ENCODE measurements around the gene DCN. TPM values are rescaled to one million over a fixed set of nuclear protein-coding genes. Genes with fewer than 3 reads are reported as not detected.

The DCN gene
- total and polyA plus RNA-seq, 2 experiments from 2014 or later, result 441 to 483 TPM

GRCh38 chr12:91099836-91100235 lies 82.8 kb downstream of the DCN start:
- Histone ChIP-seq H3K9me2 (ENCODE audit: insufficient read depth) (no peaks in the 10 kb centered on the region), H2AFZ (no peak overlapping the region), H3K79me2 (ENCODE audit: insufficient read depth) (no peaks in the 10 kb centered on the region), H3F3A (ENCODE audit: insufficient read depth) (peaks cover 32% of the 10 kb centered on the region; the same call in 1 of the 2 replicates), H3K27ac (peak overlapping the region; percentile 72; the same call in 1 of the 2 replicates), H3K36me3 (ENCODE audit: low read depth) (peaks cover 27% of the 10 kb centered on the region), H3K4me1 (ENCODE audit: insufficient read depth) (peaks cover 41% of the 10 kb centered on the region), H3K9me3 (ENCODE audit: low read depth) (no peaks in the 10 kb centered on the region), H4K20me1 (ENCODE audit: insufficient read depth) (no peaks in the 10 kb centered on the region), H3K4me2 (ENCODE audit: unreplicated experiment) (peak overlapping the region; percentile 45), H3K27me3 (replicated peaks; ENCODE audit: insufficient read depth) (no peaks in the 10 kb centered on the region), H3K4me3 (no peak overlapping the region), H3K9ac (no peak overlapping the region)
- in situ Hi-C loops (cut with MboI), result loop anchor here (10.0 kb wide), 2 partner anchors 115 to 225 kb away; no protein-coding TSS in a partner anchor
- TF ChIP-seq EZH2phosphoT487 (IDR thresholded peaks at IDR 0.05; ENCODE audit: insufficient read depth, low read depth) (no peak), EZH2 (IDR thresholded peaks at IDR 0.05; ENCODE audit: insufficient read depth, poor library complexity, severe bottlenecking) (no peak)
- DNase-seq, result peak; percentile 3
- 74 to 75% methylated on average over 2 of the region's 2 CpGs for WGBS, 2 experiments (ENCODE audit: low coverage in 1 of 2, low lambda C conversion rate in 2 of 2, missing lambda C conversion rate in 2 of 2)

DNA sequence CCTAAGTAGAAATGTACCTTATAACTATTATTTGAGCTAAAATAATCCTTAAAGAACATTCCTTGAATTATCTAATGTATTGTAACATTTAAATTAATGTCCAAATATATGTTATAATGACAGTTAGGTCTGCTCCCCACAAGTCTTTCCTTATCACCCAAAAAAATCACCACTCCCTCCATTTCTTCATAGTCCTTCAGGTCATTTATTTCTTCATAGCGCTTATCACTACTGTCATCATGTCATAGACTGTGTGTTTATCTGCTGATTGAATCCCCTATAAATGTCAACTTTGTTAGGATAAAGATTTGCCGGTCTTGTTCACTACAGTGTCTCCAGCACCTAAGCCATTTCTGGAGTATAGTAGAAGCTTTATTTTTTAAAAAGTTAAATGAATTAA lies 83.3 kb downstream of the DCN start:
- no peaks in the 10 kb centered on the region for H3K9me2 ChIP-seq (ENCODE audit: insufficient read depth)
- H2AFZ ChIP-seq, result no peak overlapping the region
- peak overlapping the region; percentile 36; the same call in 1 of the 2 replicates for H3K9ac ChIP-seq
- peaks cover 36% of the 10 kb centered on the region for H3K4me1 ChIP-seq (ENCODE audit: insufficient read depth)
- H3K79me2 ChIP-seq (ENCODE audit: insufficient read depth), result no peaks in the 10 kb centered on the region
- DNase-seq, result no peak
- no peaks in the 10 kb centered on the region for H3K27me3 ChIP-seq (replicated peaks; ENCODE audit: insufficient read depth)
- WGBS, 2 experiments (ENCODE audit: low coverage in 1 of 2, low lambda C conversion rate in 2 of 2, missing lambda C conversion rate in 2 of 2), result 46 to 48% methylated on average over 2 of the region's 2 CpGs
- peak overlapping the region; percentile 45 for H3K4me2 ChIP-seq (ENCODE audit: unreplicated experiment)
- TF ChIP-seq EZH2phosphoT487 (IDR thresholded peaks at IDR 0.05; ENCODE audit: insufficient read depth, low read depth), result no peak
- in situ Hi-C loops (cut with MboI), result no loop called here
- peak overlapping the region; percentile 72 for H3K27ac ChIP-seq
- peaks cover 32% of the 10 kb centered on the region; the same call in 1 of the 2 replicates for H3F3A ChIP-seq (ENCODE audit: insufficient read depth)
- no peaks in the 10 kb centered on the region for H4K20me1 ChIP-seq (ENCODE audit: insufficient read depth)
- no peaks in the 10 kb centered on the region for H3K9me3 ChIP-seq (ENCODE audit: low read depth)
- peaks cover 22% of the 10 kb centered on the region for H3K36me3 ChIP-seq (ENCODE audit: low read depth)
- H3K4me3 ChIP-seq, result no peak overlapping the region

DNA sequence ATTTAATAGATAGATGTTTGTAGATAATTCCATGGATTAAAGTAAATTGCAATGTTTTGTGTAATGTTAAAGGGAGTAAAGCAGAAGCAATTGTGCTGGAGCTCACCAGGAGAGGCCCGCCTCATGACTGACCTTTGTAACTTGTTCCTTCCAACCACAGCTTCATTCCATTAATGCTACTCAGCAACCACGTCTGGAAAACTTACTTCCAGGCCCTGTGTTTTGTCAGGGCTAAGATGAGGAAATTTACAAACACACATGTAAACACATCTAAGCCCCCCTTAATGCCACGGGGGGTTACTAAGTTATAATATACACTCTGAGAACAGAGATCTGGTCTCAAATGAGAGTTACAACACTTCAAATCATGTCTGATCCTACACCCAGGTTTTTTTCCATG lies 83.7 kb downstream of the DCN start:
- 0 to 4% methylated on average over 3 of the region's 3 CpGs for WGBS, 2 experiments (ENCODE audit: low coverage in 1 of 2, low lambda C conversion rate in 2 of 2, missing lambda C conversion rate in 2 of 2)
- peak overlapping the region; percentile 36 for H3K9ac ChIP-seq
- DNase-seq, result peak; percentile 92
- H3F3A ChIP-seq (ENCODE audit: insufficient read depth), result peaks cover 32% of the 10 kb centered on the region; the same call in 1 of the 2 replicates
- peak overlapping the region; percentile 72 for H3K27ac ChIP-seq
- H2AFZ ChIP-seq, result no peak overlapping the region
- no peak overlapping the region; the same call in 1 of the 2 replicates for H3K4me3 ChIP-seq
- H3K79me2 ChIP-seq (ENCODE audit: insufficient read depth), result no peaks in the 10 kb centered on the region
- peak overlapping the region; percentile 45 for H3K4me2 ChIP-seq (ENCODE audit: unreplicated experiment)
- no peaks in the 10 kb centered on the region for H3K9me2 ChIP-seq (ENCODE audit: insufficient read depth)
- no peak for TF ChIP-seq EZH2phosphoT487 (IDR thresholded peaks at IDR 0.05; ENCODE audit: insufficient read depth, low read depth)
- no peak for TF ChIP-seq EZH2 (IDR thresholded peaks at IDR 0.05; ENCODE audit: insufficient read depth, poor library complexity, severe bottlenecking)
- in situ Hi-C loops (cut with MboI), result no loop called here
- H3K36me3 ChIP-seq (ENCODE audit: low read depth), result peaks cover 19% of the 10 kb centered on the region
- H4K20me1 ChIP-seq (ENCODE audit: insufficient read depth), result no peaks in the 10 kb centered on the region
- H3K9me3 ChIP-seq (ENCODE audit: low read depth), result no peaks in the 10 kb centered on the region
- H3K27me3 ChIP-seq (replicated peaks; ENCODE audit: insufficient read depth), result no peaks in the 10 kb centered on the region
- peaks cover 39% of the 10 kb centered on the region for H3K4me1 ChIP-seq (ENCODE audit: insufficient read depth)

DNA sequence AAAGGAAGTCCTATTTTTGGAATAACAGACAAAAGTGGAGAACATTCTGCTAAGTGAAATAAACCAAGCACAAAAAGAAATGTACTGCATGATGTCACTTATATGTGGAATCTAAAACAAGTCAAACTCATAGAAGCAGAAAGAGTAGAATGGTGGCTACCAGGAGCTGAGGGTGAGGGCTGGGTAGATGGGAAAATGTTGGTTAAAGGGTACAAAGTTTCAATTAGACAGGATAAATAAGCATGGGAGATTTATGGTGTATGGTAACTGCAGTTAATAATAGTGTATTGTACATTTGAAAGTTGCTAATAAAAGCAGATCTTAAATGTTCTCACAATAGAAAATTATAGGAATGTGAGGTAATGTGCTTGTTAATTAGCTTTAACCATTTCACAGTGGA lies 84.2 kb downstream of the DCN start:
- TF ChIP-seq EZH2 (IDR thresholded peaks at IDR 0.05; ENCODE audit: insufficient read depth, poor library complexity, severe bottlenecking), result no peak
- TF ChIP-seq EZH2phosphoT487 (IDR thresholded peaks at IDR 0.05; ENCODE audit: insufficient read depth, low read depth), result no peak
- Histone ChIP-seq H4K20me1 (ENCODE audit: insufficient read depth) (no peaks in the 10 kb centered on the region), H2AFZ (no peak overlapping the region), H3K4me1 (ENCODE audit: insufficient read depth) (peaks cover 43% of the 10 kb centered on the region), H3K36me3 (ENCODE audit: low read depth) (peaks cover 15% of the 10 kb centered on the region), H3K27me3 (replicated peaks; ENCODE audit: insufficient read depth) (no peaks in the 10 kb centered on the region), H3K27ac (peak overlapping the region; percentile 72), H3K79me2 (ENCODE audit: insufficient read depth) (no peaks in the 10 kb centered on the region), H3K9me3 (ENCODE audit: low read depth) (no peaks in the 10 kb centered on the region), H3K9me2 (ENCODE audit: insufficient read depth) (no peaks in the 10 kb centered on the region), H3K4me3 (no peak overlapping the region; the same call in 1 of the 2 replicates), H3K4me2 (ENCODE audit: unreplicated experiment) (peak overlapping the region; percentile 45), H3F3A (ENCODE audit: insufficient read depth) (peaks cover 32% of the 10 kb centered on the region; the same call in 1 of the 2 replicates), H3K9ac (peak overlapping the region; percentile 13; the same call in 1 of the 2 replicates)
- DNase-seq, result no peak
- in situ Hi-C loops (cut with MboI), result no loop called here

DNA sequence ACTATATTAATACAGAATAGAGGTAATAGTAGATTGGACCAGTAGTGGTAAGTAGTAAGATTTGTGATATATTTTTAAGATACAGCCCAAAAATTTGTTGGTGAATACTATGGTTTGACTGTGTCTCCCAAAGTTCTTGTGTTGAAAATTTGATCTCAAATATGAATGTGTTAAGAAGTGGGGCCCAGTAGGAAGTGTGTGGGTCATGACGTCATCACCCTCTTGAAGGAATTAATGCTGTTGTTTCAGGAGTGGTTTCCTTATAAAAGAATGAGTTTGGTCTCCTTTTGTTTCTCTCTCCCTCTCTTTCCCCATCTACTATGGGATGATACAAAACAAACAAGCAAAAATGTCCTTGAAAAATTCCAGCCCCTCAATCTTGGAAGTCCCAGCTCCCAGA lies 87.7 kb downstream of the DCN start:
- Histone ChIP-seq H3K79me2 (ENCODE audit: insufficient read depth) (no peaks in the 10 kb centered on the region), H3K9me3 (ENCODE audit: low read depth) (no peaks in the 10 kb centered on the region), H3K27ac (no peak overlapping the region), H3K4me1 (ENCODE audit: insufficient read depth) (peaks cover 31% of the 10 kb centered on the region), H4K20me1 (ENCODE audit: insufficient read depth) (no peaks in the 10 kb centered on the region), H3F3A (ENCODE audit: insufficient read depth) (peaks cover 17% of the 10 kb centered on the region; the same call in 1 of the 2 replicates), H3K36me3 (ENCODE audit: low read depth) (no peaks in the 10 kb centered on the region), H3K9ac (no peak overlapping the region), H3K4me3 (no peak overlapping the region), H3K9me2 (ENCODE audit: insufficient read depth) (no peaks in the 10 kb centered on the region), H3K27me3 (replicated peaks; ENCODE audit: insufficient read depth) (no peaks in the 10 kb centered on the region), H3K4me2 (ENCODE audit: unreplicated experiment) (no peak overlapping the region), H2AFZ (no peak overlapping the region)
- 66 to 77% methylated on average over 1 of the region's 1 CpG for WGBS, 2 experiments (ENCODE audit: low coverage in 1 of 2, low lambda C conversion rate in 2 of 2, missing lambda C conversion rate in 2 of 2)
- in situ Hi-C loops (cut with MboI), result no loop called here
- TF ChIP-seq EZH2phosphoT487 (IDR thresholded peaks at IDR 0.05; ENCODE audit: insufficient read depth, low read depth), result no peak
- no peak for TF ChIP-seq EZH2 (IDR thresholded peaks at IDR 0.05; ENCODE audit: insufficient read depth, poor library complexity, severe bottlenecking)
- peak; percentile 20 for DNase-seq
